SU-DHL-6 (cell line): ENCODE data around the gene DIPK1A.

Experiments
- CTCF ChIP-seq: fragments of 200-600 bp; sonication (generic); IDR thresholded peaks from one replicate; pipeline ENCODE4 v1.5.1; 2017; ENCODE audit warnings: antibody characterized with exemption, mild to moderate bottlenecking, low read length, moderate library complexity; ENCODE audit not compliant: insufficient read depth, poor library complexity, severe bottlenecking
- EZH2phosphoT487 ChIP-seq: fragments of 200-600 bp; sonication (generic), shearing (Covaris generic); conservative IDR thresholded peaks from 2 replicates; pipeline ENCODE4 v1.6.1; 2018; ENCODE audit warnings: mild to moderate bottlenecking, antibody characterized with exemption, low read length, moderate library complexity, mixed read lengths

GRCh38 chr1:92945748-92946270, 15.5 kb downstream of the DIPK1A start:
- TF ChIP-seq CTCF (no peak), EZH2phosphoT487 (no peak)
